ENCODE results near the gene CYSLTR2.

Gene CYSLTR2

DNA sequence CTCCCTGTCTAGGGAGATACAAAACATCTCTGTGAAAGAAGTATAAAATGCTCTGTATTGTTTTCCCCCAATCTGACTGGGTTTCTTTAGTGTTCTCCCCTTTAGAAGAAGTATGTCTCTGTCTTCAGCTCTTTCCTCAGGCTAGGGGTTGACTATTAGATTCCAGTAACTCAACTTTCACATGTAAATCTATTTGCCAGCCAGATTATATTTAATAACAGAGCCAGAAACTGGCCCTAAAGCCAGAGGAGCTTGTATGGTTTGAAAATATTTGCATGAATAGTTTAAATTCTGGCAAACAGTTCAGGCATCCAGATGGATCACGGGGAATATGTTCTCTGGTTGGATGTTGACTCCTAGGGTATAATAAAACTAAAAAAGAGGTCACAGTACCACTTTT, 22.3 kb upstream of the CYSLTR2 start:
- in situ Hi-C loops (cut with MboI; ENCODE audit: low sequenced_read_pairs, unreplicated experiment) = no loop called here
- TF ChIP-seq, protein P1, sequence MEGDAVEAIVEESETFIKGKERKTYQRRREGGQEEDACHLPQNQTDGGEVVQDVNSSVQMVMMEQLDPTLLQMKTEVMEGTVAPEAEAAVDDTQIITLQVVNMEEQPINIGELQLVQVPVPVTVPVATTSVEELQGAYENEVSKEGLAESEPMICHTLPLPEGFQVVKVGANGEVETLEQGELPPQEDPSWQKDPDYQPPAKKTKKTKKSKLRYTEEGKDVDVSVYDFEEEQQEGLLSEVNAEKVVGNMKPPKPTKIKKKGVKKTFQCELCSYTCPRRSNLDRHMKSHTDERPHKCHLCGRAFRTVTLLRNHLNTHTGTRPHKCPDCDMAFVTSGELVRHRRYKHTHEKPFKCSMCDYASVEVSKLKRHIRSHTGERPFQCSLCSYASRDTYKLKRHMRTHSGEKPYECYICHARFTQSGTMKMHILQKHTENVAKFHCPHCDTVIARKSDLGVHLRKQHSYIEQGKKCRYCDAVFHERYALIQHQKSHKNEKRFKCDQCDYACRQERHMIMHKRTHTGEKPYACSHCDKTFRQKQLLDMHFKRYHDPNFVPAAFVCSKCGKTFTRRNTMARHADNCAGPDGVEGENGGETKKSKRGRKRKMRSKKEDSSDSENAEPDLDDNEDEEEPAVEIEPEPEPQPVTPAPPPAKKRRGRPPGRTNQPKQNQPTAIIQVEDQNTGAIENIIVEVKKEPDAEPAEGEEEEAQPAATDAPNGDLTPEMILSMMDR (IDR thresholded peaks at IDR 0.05; ENCODE audit: borderline replicate concordance, control extremely low read depth, extremely low read depth, insufficient read depth, missing control alignments) = no peak
- no peak for DNase-seq (ENCODE audit: low spot score)

DNA sequence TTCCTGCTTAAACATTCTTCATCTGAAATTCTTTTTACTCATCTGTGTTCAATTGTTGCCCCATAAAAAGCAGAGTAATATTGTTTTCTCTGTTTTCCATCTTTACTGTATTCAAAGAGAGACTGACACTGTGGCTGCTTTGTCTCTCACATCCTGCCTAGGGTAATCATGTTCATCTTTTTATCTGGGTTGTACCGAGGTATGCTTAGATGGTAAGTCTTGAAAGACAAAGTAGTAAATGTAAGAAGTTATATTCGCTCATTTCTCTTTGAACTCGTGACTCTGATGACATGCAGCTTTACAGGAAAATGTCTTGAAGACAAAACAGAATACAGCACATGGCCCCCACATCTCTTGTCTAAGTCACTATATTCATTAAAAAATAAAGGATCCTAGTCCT, 20.0 kb upstream of the CYSLTR2 start:
- in situ Hi-C loops (cut with MboI; ENCODE audit: low sequenced_read_pairs, unreplicated experiment) = no loop called here
- no peak for DNase-seq (ENCODE audit: low spot score)
- TF ChIP-seq, protein P1 (IDR thresholded peaks at IDR 0.05; ENCODE audit: borderline replicate concordance, control extremely low read depth, extremely low read depth, insufficient read depth, missing control alignments) = no peak

DNA sequence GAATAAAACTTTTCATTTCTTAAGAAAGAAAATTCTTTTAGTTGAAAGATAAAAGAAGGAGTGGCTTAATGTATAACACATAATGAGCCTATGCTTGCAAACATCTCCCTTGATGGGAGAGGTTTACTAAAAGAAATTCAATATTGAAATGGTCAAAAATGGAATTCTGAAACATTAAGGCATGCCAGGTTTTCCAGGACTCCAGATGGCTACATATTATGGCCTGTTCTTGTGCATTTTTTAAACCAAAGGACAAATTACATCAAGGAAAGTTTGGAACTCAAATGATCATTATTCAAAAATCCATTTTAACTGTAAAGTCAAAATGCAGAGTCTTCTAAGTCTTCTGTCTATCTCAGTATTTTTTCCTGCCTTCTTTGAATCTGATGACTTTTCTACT, 19.1 kb upstream of the CYSLTR2 start:
- DNase-seq (ENCODE audit: low spot score) = no peak
- in situ Hi-C loops (cut with MboI; ENCODE audit: low sequenced_read_pairs, unreplicated experiment) = no loop called here
- TF ChIP-seq, protein P1 (IDR thresholded peaks at IDR 0.05; ENCODE audit: borderline replicate concordance, control extremely low read depth, extremely low read depth, insufficient read depth, missing control alignments) = no peak

GRCh38 chr13:48635478-48635877, 18.3 kb upstream of the CYSLTR2 start:
- DNase-seq (ENCODE audit: low spot score) = no peak
- in situ Hi-C loops (cut with MboI; ENCODE audit: low sequenced_read_pairs, unreplicated experiment) = no loop called here
- TF ChIP-seq, protein P1 (IDR thresholded peaks at IDR 0.05; ENCODE audit: borderline replicate concordance, control extremely low read depth, extremely low read depth, insufficient read depth, missing control alignments) = no peak

GRCh38 chr13:48636550-48636949, 17.2 kb upstream of the CYSLTR2 start:
- in situ Hi-C loops (cut with MboI; ENCODE audit: low sequenced_read_pairs, unreplicated experiment) = no loop called here
- DNase-seq (ENCODE audit: low spot score) = no peak
- TF ChIP-seq, protein P1 (IDR thresholded peaks at IDR 0.05; ENCODE audit: borderline replicate concordance, control extremely low read depth, extremely low read depth, insufficient read depth, missing control alignments) = no peak

- no peak for DNase-seq (ENCODE audit: low spot score)
- TF ChIP-seq, protein P1 (IDR thresholded peaks at IDR 0.05; ENCODE audit: borderline replicate concordance, control extremely low read depth, extremely low read depth, insufficient read depth, missing control alignments) = no peak
- in situ Hi-C loops (cut with MboI; ENCODE audit: low sequenced_read_pairs, unreplicated experiment) = no loop called here
Observed at GRCh38 chr13:48637601-48638000, 16.1 kb upstream of the CYSLTR2 start.

- TF ChIP-seq, protein P1 (IDR thresholded peaks at IDR 0.05; ENCODE audit: borderline replicate concordance, control extremely low read depth, extremely low read depth, insufficient read depth, missing control alignments) = no peak
- no peak for DNase-seq (ENCODE audit: low spot score)
- in situ Hi-C loops (cut with MboI; ENCODE audit: low sequenced_read_pairs, unreplicated experiment) = no loop called here
Observed at GRCh38 chr13:48640767-48641166, 13.0 kb upstream of the CYSLTR2 start.
